NCI-H2196 treated with DMSO at 0.1 percent for 48 hours (cell line): ENCODE results near the gene GALNT14.
"Not testable (repeated sequence)": the region's sequence is repeated elsewhere in the genome, so short reads cannot be mapped to it uniquely, and the experiment has no call there.

Experiments
- DNase-seq: peaks from one replicate; lab custom pipeline; 2025; ENCODE audit not compliant: unreplicated experiment; lab: John Stamatoyannopoulos, UW

GALNT14 gene

GRCh38 chr2:30948130-30948529 is 190.1 kb downstream of the GALNT14 start:
- no peak for DNase-seq

GRCh38 chr2:30947686-30948085 is 190.6 kb downstream of the GALNT14 start:
- no peak for DNase-seq

GRCh38 chr2:30942419-30942818 is 195.8 kb downstream of the GALNT14 start:
- DNase-seq: no peak

GRCh38 chr2:30940839-30941238 is 197.4 kb downstream of the GALNT14 start:
- no peak for DNase-seq

GRCh38 chr2:30939364-30939763 is 198.9 kb downstream of the GALNT14 start:
- no peak for DNase-seq

GRCh38 chr2:30938196-30938595 is 200.0 kb downstream of the GALNT14 start:
- DNase-seq: no peak

- DNase-seq: no peak
Measured at GRCh38 chr2:30936977-30937376, 201.3 kb downstream of the GALNT14 start.

- DNase-seq: no peak
Measured at GRCh38 chr2:30935795-30936194, 202.4 kb downstream of the GALNT14 start.

DNA sequence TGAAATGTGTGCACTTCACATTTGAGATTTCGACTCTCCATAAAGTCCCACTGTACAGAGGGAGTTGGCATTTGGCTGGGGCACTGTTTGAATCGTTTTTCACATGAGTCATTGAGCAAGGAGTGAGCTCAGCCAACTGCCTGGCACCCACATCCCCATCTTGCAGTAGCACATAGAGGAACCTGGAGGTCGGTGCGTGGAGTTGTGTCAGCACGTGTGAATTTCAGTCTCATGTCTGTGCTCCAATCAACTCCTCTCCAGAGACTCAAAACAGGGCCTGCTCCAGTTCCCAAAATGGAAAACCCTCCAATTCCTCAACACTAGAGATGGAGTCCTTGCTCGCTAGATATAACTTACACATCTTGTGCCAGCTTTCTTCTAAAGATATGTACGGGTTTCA is 204.2 kb downstream of the GALNT14 start:
- no peak for DNase-seq

- no peak for DNase-seq
Measured at GRCh38 chr2:30933496-30933895, 204.7 kb downstream of the GALNT14 start.

DNA sequence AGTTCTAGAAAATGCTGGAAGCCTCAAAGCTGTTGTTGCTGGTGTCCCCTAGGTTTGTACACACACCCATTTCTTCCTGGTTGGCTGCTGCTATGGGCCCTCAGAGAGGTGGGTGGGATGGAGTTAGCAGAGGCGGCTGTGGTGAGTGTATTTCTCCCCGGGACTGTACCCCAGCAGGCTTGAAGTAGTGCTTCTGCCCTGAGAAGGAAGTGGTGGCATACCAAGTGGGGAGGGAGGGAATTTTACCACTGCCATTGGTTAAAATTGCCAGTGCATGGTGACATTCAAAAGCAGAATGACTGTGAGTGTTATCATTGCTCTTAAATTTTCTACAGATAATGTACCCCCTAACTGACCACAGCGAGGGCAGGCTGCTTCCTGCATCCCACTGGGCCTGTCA is 205.4 kb downstream of the GALNT14 start:
- DNase-seq: no peak

- no peak for DNase-seq
Measured at GRCh38 chr2:30931841-30932407, 206.3 kb downstream of the GALNT14 start.

GRCh38 chr2:30930716-30931115 is 207.5 kb downstream of the GALNT14 start:
- DNase-seq: no peak

- no peak for DNase-seq
Measured at GRCh38 chr2:30927465-30928075, 210.7 kb downstream of the GALNT14 start.

DNA sequence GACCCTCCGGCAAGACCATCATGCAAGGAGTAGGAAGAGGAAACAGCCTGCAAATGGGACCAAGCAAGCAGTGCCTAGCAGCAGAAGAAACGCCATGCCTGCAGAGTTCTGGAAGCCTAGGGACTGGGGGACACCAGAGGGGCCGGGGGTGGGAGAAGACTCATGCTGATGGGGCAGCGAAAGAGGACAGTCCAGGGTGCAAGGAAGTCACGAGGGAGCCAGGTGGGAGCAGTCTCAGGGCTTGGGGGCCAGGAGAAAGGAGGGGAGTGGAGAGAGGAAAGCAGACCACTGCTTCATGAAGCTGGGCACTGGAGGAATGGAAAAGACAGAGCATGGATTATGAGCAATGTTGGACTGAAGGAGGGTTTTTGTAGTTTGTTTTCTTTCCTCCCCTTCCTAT is 211.6 kb downstream of the GALNT14 start:
- no peak for DNase-seq

DNA sequence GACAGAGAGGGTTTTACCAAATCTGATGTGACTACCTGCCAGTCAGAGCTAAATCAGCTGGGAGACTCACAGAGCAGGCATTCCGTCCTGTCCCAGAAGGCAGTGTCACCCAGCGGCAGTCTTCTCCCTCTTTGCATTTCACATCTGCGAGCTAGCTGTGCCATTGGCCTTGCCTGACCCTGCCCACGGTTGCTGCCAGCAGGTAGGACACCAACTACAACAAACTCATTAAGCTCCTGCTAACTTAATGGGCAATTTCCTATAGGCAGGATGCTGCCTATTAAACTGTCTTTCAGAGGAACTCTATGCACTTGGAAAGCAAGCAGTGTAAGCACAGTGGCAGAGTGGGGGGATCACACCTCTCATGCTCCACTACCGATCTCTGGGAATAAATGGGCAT is 214.6 kb downstream of the GALNT14 start:
- DNase-seq: no peak

GRCh38 chr2:30920511-30920910 is 217.7 kb downstream of the GALNT14 start:
- no peak for DNase-seq

DNA sequence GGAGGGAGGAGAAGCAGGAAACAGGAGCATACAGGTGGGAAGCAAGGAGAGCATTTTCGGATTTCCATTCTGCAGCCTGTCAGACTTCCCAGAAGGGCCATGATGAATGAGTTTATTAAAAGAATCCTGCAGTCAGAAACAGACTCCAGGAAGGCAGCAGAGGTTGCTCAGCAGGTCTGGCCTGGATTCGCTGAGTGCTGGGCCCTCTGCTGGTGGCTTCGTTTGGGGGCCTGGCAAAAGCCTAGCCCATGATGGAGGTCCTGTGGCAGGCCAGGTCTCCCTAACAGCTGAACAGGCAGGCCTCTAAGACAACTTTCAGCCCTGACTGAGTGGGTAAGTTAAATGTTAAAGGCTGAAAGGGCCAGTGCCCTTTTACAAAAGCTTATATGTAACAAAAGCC is 222.8 kb downstream of the GALNT14 start:
- no peak for DNase-seq

GRCh38 chr2:30914456-30914855 is 223.8 kb downstream of the GALNT14 start:
- no peak for DNase-seq

DNA sequence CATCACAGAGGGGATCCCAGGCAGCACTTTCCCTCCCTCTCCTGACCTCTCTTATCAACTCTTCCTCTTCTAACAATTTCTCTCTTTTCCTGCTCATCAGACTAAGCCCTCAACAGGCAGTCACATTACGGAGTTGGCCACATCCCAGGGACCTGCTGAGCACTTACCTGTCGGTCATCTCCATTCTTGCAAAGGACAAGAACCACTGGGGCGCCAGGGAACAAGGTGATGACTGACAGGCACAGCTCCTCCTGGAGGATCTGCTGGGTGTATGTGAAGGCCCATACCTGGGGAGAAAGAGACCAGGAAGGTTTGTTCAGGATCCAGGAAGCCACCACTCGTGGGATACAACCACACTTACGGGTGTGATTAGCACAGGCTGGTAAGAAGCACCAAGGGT is 226.2 kb downstream of the GALNT14 start:
- no peak for DNase-seq

GRCh38 chr2:30911327-30911726 is 226.9 kb downstream of the GALNT14 start:
- DNase-seq: no peak

GRCh38 chr2:30910686-30911085 is 227.6 kb downstream of the GALNT14 start:
- DNase-seq: no peak

- not testable (repeated sequence) for DNase-seq
Measured at GRCh38 chr2:30904437-30904836, 233.8 kb downstream of the GALNT14 start.
